Measurements from ENCODE around the gene IL9R. TPM values are rescaled to one million over a fixed set of nuclear protein-coding genes. Genes with fewer than 3 reads are reported as not detected.
"Not testable (repeated sequence)": the region's sequence is repeated elsewhere in the genome, so short reads cannot be mapped to it uniquely, and the experiment has no call there.

IL9R gene
- total and polyA plus RNA-seq, 10 of the 15 experiments (the other 5 are each of a cell fraction or from before 2014, with no cell fraction given): 0.47 to 5.9 (median 2.4) TPM

- BruUV-seq (replicated peaks); H3K4me3 ChIP-seq; SMC1A ChIA-PET (ENCODE audit: uncharacterized antibody, unreplicated experiment); H3K9ac ChIP-seq (ENCODE audit: control insufficient read depth, insufficient read depth, low read length); H3K79me2 ChIP-seq (ENCODE audit: control insufficient read depth, insufficient read depth, low read length); CTCF ChIA-PET; DNase-seq (ENCODE audit: low read depth, low spot score); in situ Hi-C loops (cut with MboI); H3K9me3 ChIP-seq (replicated peaks; ENCODE audit: control insufficient read depth, insufficient read depth, low read length); ATAC-seq; H3K36me3 ChIP-seq (ENCODE audit: control insufficient read depth in 2 of 2, insufficient read depth in 2 of 2, low read length in 1 of 2); FAIRE-seq; H4K20me1 ChIP-seq (ENCODE audit: control insufficient read depth, insufficient read depth); POLR2A ChIA-PET; H3K4me2 ChIP-seq (ENCODE audit: control insufficient read depth, insufficient read depth); H3K27ac ChIP-seq (ENCODE audit: control insufficient read depth, insufficient read depth); H2AFZ ChIP-seq (ENCODE audit: control insufficient read depth, low read depth, low read length); intact Hi-C loops (cut with micrococcal nuclease; ENCODE audit: unreplicated experiment); H3K27me3 ChIP-seq (replicated peaks in 1 of 2; ENCODE audit: control insufficient read depth in 2 of 2, insufficient read depth in 2 of 2, low read length in 1 of 2); RAD21 ChIA-PET (ENCODE audit: unreplicated experiment); H3K4me1 ChIP-seq (ENCODE audit: control insufficient read depth, insufficient read depth, low read length): not testable (repeated sequence)
- 86% methylated on average over 1 of the region's 9 CpGs for WGBS (ENCODE audit: insufficient coverage, insufficient replicate concordance, low lambda C conversion rate, missing lambda C conversion rate)
Observed at GRCh38 chrX:156029707-156030442, 32.4 kb downstream of the IL9R start.

- CTCF ChIA-PET; POLR2A ChIA-PET; RAD21 ChIA-PET (ENCODE audit: unreplicated experiment); in situ Hi-C loops (cut with MboI); BruUV-seq (replicated peaks); ATAC-seq; SMC1A ChIA-PET (ENCODE audit: uncharacterized antibody, unreplicated experiment); H3K9ac ChIP-seq (ENCODE audit: control insufficient read depth, insufficient read depth, low read length); H3K27me3 ChIP-seq (replicated peaks in 1 of 2; ENCODE audit: control insufficient read depth in 2 of 2, insufficient read depth in 2 of 2, low read length in 1 of 2); H4K20me1 ChIP-seq (ENCODE audit: control insufficient read depth, insufficient read depth); H3K9me3 ChIP-seq (replicated peaks; ENCODE audit: control insufficient read depth, insufficient read depth, low read length); intact Hi-C loops (cut with micrococcal nuclease; ENCODE audit: unreplicated experiment); H3K36me3 ChIP-seq (ENCODE audit: control insufficient read depth in 2 of 2, insufficient read depth in 2 of 2, low read length in 1 of 2); H2AFZ ChIP-seq (ENCODE audit: control insufficient read depth, low read depth, low read length); DNase-seq (ENCODE audit: low read depth, low spot score); H3K4me2 ChIP-seq (ENCODE audit: control insufficient read depth, insufficient read depth); H3K4me3 ChIP-seq; H3K4me1 ChIP-seq (ENCODE audit: control insufficient read depth, insufficient read depth, low read length); H3K79me2 ChIP-seq (ENCODE audit: control insufficient read depth, insufficient read depth, low read length); H3K27ac ChIP-seq (ENCODE audit: control insufficient read depth, insufficient read depth): not testable (repeated sequence)
- peak; percentile 78 for FAIRE-seq
- peak; percentile 76 for TF ChIP-seq SUZ12 (IDR thresholded peaks at IDR 0.05; ENCODE audit: unreplicated experiment)
Observed at GRCh38 chrX:156030474-156030873, 33.0 kb downstream of the IL9R start.

Other genes starting within 250 kb of the IL9R start
- 26.5 and 33.7 TPM in 2 replicates for gene VAMP7, start 116.4 kb upstream of the IL9R start, total RNA-seq (2014; rRNA removed)
- gene VAMP7, start 116.4 kb upstream of the IL9R start, total RNA-seq (2014; rRNA removed; fragmentation: Illumina TruSeq; extraction: Trizol): 35.6 and 39.1 TPM in 2 replicates
- 32.4 and 34.0 TPM in 2 replicates for gene VAMP7, start 116.4 kb upstream of the IL9R start, total RNA-seq (2021)
- 52.4 and 82.3 TPM in 2 replicates for gene VAMP7, start 116.4 kb upstream of the IL9R start, polyA plus RNA-seq (2011; rRNA removed)
- 42.6 and 56.0 TPM in 2 replicates for gene VAMP7, start 116.4 kb upstream of the IL9R start, polyA plus RNA-seq (2014; fragmentation: Illumina TruSeq; extraction: Trizol)
- 10 to 100 TPM; 15.1 to 20.2 TPM for gene VAMP7, start 116.4 kb upstream of the IL9R start, polyA plus RNA-seq (2014; fragmentation: Nextera tagmentation; extraction: Ambion mirVana)
- 16.9 and 23.4 TPM in 2 replicates for gene VAMP7, start 116.4 kb upstream of the IL9R start, polyA plus RNA-seq (2014; rRNA removed)
- gene VAMP7, start 116.4 kb upstream of the IL9R start, polyA plus RNA-seq (2016; fragmentation: Nextera tagmentation; extraction: Ambion mirVana): 10 to 100 TPM; 42.4 to 46.0 TPM

Data from GM12878 (cell line).